GM12865 (cell line): ENCODE measurements around the gene HPCAL1.

Experiments
- DNase-seq: peaks from one replicate; pipeline ENCODE4 v3.0.0; 2010; ENCODE audit warnings: low read depth
- H3K4me3 ChIP-seq: 2 replicates; pipeline ENCODE4 v1.5.1; 2011; ENCODE audit warnings: mild to moderate bottlenecking, low read depth, low read length, control low read depth
- CTCF ChIP-seq: IDR thresholded peaks from 2 replicates; pipeline ENCODE4 v1.5.1; 2011; ENCODE audit warnings: low read length, control low read depth, low read depth, inconsistent platforms; ENCODE audit not compliant: insufficient read depth; ENCODE audit errors: missing control alignments

The HPCAL1 gene

GRCh38 chr2:10300328-10300920 is 2.3 kb upstream of the HPCAL1 start:
- DNase-seq = no peak
- H3K4me3 ChIP-seq = no peak overlapping the region
- no peak for TF ChIP-seq CTCF

- TF ChIP-seq CTCF = no peak
- no peak overlapping the region; the same call in 1 of the 2 replicates for H3K4me3 ChIP-seq
- DNase-seq = no peak
Measured at GRCh38 chr2:10300997-10301940, 1.4 kb upstream of the HPCAL1 start.

GRCh38 chr2:10301941-10302478 is 694 bp upstream of the HPCAL1 start:
- no peak for DNase-seq
- peak overlapping the region; percentile 67 for H3K4me3 ChIP-seq
- no peak for TF ChIP-seq CTCF

GRCh38 chr2:10303181-10303693 is 533 bp downstream of the HPCAL1 start:
- DNase-seq = no peak
- TF ChIP-seq CTCF = no peak
- H3K4me3 ChIP-seq = peak overlapping the region; percentile 81

- DNase-seq = peak; percentile 35
- H3K4me3 ChIP-seq = peak overlapping the region; percentile 81
- TF ChIP-seq CTCF = peak; percentile 2
Measured at GRCh38 chr2:10303694-10304378, 1.1 kb downstream of the HPCAL1 start.

- TF ChIP-seq CTCF = no peak
- peak overlapping the region; percentile 81 for H3K4me3 ChIP-seq
- no peak for DNase-seq
Measured at GRCh38 chr2:10304458-10305253, 2.0 kb downstream of the HPCAL1 start.
